DMS153 treated with DMSO at 0.1 percent for 48 hours (cell line): ENCODE results near the gene ZNF267.
"Not testable (repeated sequence)": the region's sequence is repeated elsewhere in the genome, so short reads cannot be mapped to it uniquely, and the experiment has no call there.

Experiments used
- DNase-seq: peaks from one replicate; lab custom pipeline; 2025; ENCODE audit not compliant: unreplicated experiment; lab: John Stamatoyannopoulos, UW

ZNF267 gene

DNA sequence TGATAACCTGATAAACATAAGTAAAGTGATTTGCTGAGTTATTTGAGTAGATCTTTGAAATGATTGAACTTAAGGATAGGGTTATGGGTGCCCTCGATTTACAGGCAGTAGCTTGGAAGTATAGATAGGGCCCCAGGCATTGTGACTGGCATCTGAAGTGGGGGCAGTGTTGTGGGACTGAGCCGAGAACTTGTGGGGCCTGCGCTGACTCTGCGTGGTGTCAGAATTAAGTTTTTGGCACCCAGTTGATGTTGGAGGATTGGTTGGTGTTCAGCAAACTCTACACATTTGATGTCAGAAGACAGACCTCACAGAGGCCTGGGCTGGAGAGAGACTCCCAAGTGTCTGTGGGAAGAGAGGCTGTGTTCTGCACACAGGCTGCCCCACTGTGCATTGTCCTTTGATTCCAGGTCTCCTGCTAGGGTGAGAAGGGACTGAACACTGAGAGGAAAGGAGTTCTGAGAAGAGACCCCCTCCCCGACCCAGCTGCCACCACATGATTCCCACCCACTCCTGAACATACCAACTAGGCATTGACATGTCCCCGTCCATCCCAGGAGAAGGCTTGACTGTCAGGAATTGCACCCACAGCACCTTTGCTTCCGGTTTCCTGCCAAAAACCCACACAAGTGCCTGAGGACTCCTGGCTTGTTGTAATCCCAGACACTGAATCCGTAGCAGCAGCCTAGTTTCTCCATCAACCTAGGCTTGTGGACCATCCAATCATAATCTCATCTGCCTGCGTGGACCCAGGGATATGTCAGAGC, 4.5 kb downstream of the ZNF267 start:
- no peak for DNase-seq

DNA sequence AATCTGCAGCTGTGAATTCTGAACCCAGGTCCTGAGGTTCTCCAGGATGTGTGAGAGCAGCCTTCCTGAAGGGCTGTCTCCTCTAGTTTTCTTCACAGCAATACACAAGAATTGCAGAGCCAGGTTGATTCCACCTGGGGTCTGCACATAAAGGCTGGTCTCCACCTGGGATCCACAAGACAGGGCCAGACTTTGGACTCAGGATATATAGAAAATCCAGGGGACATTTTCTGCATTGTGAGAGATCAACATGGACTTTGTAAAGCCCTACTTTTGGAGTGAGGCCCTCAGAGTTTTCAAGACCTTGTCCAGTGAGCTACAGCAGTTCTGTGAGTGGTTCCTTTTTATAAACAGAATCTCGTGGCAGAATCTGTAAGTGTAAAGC, 6.3 kb downstream of the ZNF267 start:
- no peak for DNase-seq

DNA sequence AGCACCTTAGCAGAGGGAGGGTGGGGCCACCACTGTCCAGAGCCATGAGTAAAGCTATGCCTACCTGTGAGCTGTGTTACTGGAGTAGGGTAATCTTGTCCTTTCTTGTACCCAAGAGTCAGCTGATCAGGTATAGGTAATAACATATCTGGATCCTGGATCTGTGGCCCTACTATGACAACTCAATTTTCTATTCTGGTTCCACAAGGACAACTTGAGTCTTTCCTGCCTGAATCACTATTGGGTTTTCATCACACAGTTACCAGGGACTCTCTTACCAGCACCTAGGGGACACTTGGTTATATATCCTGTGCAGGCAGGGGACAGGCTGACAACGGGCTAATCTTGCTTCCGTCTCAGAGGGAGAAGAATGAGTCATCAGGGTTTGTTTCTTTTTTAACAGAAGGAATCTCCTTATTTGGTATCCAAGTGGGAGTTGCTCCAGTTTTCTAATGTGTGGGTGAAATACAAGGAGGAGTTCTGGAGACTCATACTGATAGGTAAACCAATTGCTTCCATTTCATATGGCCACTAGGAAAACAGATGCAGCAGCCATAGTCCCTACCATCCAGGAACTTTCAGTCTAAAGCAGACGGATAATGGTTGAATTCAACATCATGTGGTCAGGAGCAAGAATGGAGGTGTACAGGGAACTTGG, 6.8 kb downstream of the ZNF267 start:
- DNase-seq: no peak

DNA sequence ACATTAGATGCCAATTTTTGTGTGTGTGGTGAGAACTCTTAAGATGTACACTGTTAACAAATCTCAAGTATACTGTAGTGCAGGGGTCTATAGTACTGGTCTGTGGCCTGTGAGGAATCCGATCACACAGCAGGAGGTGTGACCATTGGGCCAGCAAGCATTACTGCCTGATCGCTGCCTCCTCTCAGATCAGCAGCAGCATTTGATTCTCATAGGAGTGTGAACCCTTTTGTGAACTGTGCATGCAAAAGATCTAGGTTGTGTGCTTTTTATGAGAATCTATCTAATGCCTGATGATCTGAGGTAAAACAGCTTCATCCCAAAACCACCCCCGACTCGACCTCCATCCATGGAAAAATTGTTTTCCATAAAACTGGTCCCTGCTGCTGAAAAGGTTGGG, 12.6 kb downstream of the ZNF267 start:
- no peak for DNase-seq

DNA sequence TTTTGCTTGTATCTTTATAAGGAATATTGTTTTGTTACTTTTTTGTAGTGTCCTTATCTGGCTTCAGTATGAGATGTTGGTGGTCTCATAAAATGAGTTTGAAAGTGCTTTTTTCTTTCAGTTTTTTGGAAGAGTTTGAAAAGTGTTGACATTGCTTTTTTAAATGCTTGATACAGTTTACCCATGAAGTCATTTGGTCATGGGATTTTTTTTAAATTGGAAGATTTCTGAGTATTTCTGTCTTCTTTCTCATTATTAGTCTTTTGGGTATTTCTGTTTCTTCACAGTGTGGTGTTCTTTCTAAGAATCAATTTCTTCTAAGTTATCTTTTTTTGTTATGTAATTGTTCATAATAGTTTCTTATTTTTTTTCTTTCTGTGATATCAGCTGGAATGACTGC, 15.1 kb downstream of the ZNF267 start:
- no peak for DNase-seq

DNA sequence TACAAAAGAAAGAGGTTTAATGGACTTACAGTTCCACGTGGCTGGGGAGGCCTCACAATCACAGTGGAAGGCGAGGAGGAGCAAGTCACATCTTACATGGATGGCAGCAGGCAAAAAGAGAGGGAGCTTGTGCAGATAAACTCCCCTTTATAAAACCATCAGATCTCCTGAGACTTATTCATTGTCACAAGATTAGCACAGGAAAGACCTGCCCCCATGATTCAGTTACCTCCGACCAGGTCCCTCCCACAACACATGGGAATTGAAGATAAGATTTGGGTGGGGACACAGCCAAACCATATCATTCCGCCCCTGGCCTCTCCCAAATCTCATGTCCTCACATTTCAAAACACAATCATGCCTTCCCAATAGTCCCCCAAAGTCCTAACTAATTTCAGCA, 18.5 kb downstream of the ZNF267 start:
- DNase-seq: not testable (repeated sequence)

DNA sequence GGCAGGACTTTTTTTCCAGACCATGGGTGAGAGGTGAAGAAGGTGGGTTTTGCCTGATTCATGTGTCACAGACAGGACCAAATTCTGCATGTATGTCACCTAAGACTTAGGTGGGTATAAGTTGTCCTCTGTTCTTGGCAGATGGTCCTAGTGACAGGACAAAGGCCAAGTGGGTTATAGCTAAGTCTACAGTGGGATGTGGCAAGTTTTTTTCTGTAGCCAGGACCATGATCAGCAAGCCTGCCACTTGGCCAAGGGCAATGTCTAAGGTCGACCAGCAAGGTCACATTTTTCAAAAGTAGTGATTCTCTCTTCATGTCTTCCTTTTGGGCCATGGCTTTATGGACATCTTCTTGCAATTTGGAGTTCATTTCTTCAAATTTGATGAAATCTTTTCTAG, 20.2 kb downstream of the ZNF267 start:
- DNase-seq: no peak

DNA sequence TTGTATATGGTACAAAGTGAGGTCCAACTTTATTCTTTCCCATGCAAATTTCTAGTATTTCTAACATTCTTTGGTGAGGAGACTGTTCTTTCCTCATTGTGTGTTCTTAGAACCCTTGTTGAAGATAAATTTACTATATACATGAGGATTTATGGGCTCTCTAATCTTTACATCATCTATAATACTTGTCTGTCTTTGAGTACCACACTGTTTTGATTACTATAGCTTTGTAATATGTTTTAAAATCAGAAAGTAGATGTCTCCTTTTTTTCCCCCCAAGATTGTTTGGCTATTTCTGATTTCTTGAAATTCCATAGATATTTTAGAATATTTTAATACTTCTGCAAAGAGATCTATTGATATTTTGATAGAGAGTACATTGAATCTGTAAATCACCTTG, 23.7 kb downstream of the ZNF267 start:
- no peak for DNase-seq

DNA sequence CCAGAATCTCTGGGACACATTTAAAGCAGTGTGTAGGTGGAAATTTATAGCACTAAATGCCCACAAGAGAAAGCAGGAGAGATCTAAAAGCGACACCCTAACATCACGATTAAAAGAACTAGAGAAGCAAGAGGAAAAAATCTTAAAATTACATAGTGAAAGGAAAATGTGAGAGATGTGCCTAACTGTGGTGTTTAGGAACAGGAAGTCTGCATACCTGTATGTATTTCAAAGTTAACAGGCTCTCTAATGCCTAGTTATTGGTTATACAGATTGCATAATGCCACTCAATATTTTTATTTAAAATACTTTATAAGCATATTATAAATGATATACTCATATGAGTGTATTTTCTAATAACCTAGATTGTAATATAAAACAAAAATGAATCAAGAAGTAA, 25.9 kb downstream of the ZNF267 start:
- no peak for DNase-seq

DNA sequence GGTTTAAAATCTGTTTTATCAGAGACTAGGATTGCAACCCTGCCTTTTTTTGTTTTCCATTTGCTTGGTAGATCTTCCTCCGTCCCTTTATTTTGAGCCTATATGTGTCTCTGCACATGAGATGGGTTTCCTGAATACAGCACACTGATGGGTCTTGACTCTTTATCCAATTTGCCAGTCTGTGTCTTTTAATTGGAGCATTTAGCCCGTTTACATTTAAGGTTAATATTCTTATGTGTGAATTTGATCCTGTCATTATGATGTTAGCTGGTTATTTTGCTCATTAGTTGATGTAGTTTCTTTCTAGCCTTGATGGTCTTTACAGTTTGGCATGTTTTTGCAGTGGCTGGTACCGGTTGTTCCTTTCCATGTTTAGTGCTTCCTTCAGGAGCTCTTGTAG, 31.0 kb downstream of the ZNF267 start:
- DNase-seq: not testable (repeated sequence)

DNA sequence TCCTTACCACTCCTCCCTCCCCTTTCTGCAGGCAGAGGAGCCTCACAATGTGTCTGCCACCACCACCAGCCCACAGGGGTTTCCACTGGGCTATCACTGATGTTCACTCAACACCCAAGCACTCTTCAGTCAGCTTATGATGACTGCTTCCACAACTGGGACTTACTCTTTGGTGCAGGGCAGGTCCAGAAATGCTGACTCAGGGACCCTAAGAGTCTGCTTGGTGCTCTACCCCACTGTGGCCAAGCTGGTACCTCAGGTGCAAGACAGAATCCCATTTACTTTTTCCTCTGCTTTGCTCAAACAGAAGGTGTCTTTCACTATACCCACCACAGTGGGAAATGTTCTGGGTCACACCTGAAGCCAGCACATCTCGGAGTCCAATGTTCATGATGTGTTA, 40.1 kb downstream of the ZNF267 start:
- DNase-seq: no peak

DNA sequence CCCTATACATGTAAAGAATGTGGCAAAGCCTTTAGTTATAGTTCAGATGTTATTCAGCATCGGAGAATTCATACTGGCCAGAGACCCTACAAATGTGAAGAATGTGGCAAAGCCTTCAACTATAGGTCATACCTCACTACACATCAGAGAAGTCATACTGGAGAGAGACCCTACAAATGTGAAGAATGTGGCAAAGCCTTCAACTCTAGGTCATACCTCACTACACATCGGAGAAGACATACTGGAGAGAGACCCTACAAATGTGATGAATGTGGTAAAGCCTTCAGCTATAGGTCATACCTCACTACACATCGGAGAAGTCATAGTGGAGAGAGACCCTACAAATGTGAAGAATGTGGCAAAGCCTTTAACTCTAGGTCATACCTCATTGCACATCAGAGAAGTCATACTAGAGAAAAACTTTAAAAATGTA, 42.5 kb downstream of the ZNF267 start:
- DNase-seq: no peak

DNA sequence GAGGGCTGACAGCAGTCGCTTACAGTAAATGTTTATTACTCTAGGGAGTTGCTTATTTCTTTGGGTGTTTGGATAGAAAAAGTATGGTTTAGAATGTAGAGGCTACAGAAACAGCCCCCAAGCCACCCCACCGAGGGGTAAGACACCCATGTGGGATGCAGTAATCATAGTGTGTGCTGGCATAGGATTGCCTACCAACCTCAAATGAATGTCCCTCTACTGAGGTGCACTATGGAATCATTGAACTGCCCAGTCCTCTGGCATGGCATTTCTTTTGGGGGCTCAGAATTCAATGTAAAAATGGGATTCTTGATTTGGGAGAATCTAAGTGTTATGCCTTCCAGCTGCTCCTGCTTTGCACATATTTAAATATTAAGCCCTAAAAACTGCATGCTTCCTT, 46.8 kb downstream of the ZNF267 start:
- no peak for DNase-seq

DNA sequence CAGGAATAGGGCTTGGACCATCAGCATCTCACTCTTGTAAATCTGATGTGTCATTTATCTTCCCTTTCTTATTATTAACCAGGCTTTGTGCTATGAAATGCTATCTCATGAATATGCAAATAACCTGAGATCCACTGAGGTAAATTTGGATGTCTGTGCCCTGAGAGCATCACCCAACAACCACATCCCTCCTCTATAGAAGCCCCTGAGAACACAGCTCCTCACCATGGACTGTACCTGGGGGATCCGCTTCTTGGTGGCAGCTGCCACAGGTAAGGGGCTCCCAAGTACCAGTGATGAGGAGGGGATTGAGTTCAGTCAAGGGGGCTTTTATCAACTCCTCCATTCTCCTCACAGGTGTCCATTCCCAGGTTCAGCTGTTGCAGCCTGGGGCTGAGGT, 78.2 kb downstream of the ZNF267 start:
- DNase-seq: not testable (repeated sequence)

DNA sequence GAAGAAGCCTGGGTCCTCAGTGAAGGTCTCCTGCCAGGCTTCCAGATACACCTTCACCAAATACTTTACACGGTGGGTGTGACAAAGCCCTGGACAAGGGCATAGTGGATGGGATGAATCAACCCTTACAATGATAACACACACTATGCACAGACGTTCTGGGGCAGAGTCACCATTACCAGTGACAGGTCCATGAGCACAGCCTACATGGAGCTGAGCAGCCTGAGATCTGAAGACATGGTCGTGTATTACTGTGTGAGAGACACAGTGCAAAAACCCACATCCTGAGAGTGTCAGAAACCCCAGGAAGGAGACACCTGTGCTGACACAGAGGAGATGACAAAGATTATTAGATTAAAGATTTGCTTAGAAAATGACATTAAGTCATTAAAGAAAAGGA, 78.6 kb downstream of the ZNF267 start:
- DNase-seq: not testable (repeated sequence)

DNA sequence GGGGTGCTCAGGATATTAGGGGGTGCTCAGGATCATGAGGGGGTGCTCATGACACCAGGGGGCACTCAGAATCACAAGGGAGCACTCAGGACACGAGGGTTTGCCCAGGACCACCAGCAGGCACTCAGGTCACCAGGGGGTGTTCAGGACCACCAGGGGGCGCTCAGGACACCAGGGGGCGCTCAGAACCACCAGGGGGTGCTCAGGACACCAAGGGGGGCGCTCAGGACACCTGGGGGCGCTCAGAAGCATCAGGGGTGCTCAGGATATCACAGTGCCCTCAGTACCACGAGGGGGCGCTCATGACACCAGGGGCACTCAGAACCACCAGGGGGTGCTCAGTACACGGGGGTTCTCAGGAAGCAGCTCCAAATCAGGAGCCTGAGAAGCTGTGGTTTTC, 82.6 kb downstream of the ZNF267 start:
- not testable (repeated sequence) for DNase-seq

DNA sequence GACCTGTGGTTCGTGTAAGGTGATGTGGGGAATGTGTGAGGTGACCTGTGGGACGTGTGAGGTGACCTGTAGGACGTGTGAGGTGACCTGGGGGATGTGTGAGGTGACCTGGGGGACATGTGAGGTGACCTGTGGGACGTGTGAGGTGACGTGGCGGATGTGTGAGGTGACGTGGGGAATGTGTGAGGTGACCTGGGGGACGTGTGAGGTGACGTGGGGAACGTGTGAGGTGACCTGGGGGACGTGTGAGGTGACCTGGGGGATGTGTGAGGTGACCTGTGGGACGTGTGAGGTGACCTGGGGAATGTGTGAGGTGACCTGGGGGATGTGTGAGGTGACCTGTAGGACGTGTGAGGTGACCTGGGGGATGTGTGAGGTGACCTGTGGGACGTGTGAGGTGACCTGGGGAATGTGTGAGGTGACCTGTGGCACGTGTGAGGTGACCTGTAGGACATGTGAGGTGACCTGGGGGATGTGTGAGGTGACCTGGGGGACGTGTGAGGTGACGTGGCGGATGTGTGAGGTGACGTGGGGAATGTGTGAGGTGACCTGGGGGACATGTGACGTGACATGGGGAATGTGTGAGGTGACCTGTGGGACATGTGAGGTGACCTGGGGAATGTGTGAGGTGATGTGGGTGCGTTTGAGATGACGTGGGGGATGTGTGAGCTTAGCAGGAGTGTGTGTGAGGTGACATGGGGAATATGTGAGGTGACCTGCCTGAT, 86.7 kb downstream of the ZNF267 start:
- not testable (repeated sequence) for DNase-seq
